ENCODE measurements around the gene KMT2D.
"Not testable (repeated sequence)": the region's sequence is repeated elsewhere in the genome, so short reads cannot be mapped to it uniquely, and the experiment has no call there.

The KMT2D gene

GRCh38 chr12:49088150-49088931 is 27.7 kb upstream of the KMT2D start:
- peak; percentile 64 for FAIRE-seq
- DNase-seq (ENCODE audit: insufficient read length, low spot score): peak; percentile 96

GRCh38 chr12:49086116-49086515 is 25.5 kb upstream of the KMT2D start:
- no peak for FAIRE-seq
- DNase-seq (ENCODE audit: insufficient read length, low spot score): no peak

GRCh38 chr12:49084438-49084837 is 23.8 kb upstream of the KMT2D start:
- FAIRE-seq (no peak), DNase-seq (ENCODE audit: insufficient read length, low spot score) (no peak)

- no peak for DNase-seq (ENCODE audit: insufficient read length, low spot score)
- no peak for FAIRE-seq
Measured at GRCh38 chr12:49079793-49080192, 19.2 kb upstream of the KMT2D start.

- FAIRE-seq: no peak
Measured at GRCh38 chr12:49070971-49071370, 10.4 kb upstream of the KMT2D start.

GRCh38 chr12:49069507-49070346 is 9.1 kb upstream of the KMT2D start, which contains the start of gene RHEBL1:
Gene RHEBL1 (minus strand): TSS chr12:49069979. CDS start chr12:49069785, 194 bp downstream.
- FAIRE-seq: peak; percentile 85
- DNase-seq (ENCODE audit: insufficient read length, low spot score): peak; percentile 96

More at GRCh38 chr12:49070971-49071370, 10.4 kb upstream of the KMT2D start:
- no peak for DNase-seq (ENCODE audit: insufficient read length, low spot score)

- FAIRE-seq (no peak), DNase-seq (ENCODE audit: insufficient read length, low spot score) (no peak)
Measured at GRCh38 chr12:49068879-49069506, 8.4 kb upstream of the KMT2D start.

GRCh38 chr12:49066120-49066519 is 5.5 kb upstream of the KMT2D start:
- DNase-seq (ENCODE audit: insufficient read length, low spot score): no peak
- no peak for FAIRE-seq

- no peak for DNase-seq (ENCODE audit: insufficient read length, low spot score)
- FAIRE-seq: no peak
Measured at GRCh38 chr12:49064767-49065152, 4.2 kb upstream of the KMT2D start.

- FAIRE-seq; DNase-seq (ENCODE audit: insufficient read length, low spot score): not testable (repeated sequence)
Measured at GRCh38 chr12:49061916-49062315, 1.3 kb upstream of the KMT2D start.

- DNase-seq (ENCODE audit: insufficient read length, low spot score): no peak
- no peak for FAIRE-seq
Measured at GRCh38 chr12:49061157-49061650, 610 bp upstream of the KMT2D start.

- DNase-seq (ENCODE audit: insufficient read length, low spot score) (no peak), FAIRE-seq (no peak)
Measured at GRCh38 chr12:49059299-49060171, 1.1 kb downstream of the KMT2D start.

- DNase-seq (ENCODE audit: insufficient read length, low spot score) (no peak), FAIRE-seq (no peak)
Measured at GRCh38 chr12:49059045-49059298, 1.6 kb downstream of the KMT2D start.

GRCh38 chr12:49058366-49059044 is 2.1 kb downstream of the KMT2D start:
- DNase-seq (ENCODE audit: insufficient read length, low spot score): no peak
- FAIRE-seq: no peak

GRCh38 chr12:49057888-49058287 is 2.7 kb downstream of the KMT2D start:
- DNase-seq (ENCODE audit: insufficient read length, low spot score) (no peak), FAIRE-seq (no peak)

GRCh38 chr12:49055978-49056754 is 4.4 kb downstream of the KMT2D start:
- FAIRE-seq (no peak), DNase-seq (ENCODE audit: insufficient read length, low spot score) (peak; percentile 56)

GRCh38 chr12:49055092-49055491 is 5.5 kb downstream of the KMT2D start:
- no peak for DNase-seq (ENCODE audit: insufficient read length, low spot score)
- FAIRE-seq: no peak

- no peak for FAIRE-seq
Measured at GRCh38 chr12:49054524-49054923, 6.1 kb downstream of the KMT2D start.

GRCh38 chr12:49054096-49054495 is 6.5 kb downstream of the KMT2D start:
- no peak for DNase-seq (ENCODE audit: insufficient read length, low spot score)
- no peak for FAIRE-seq

More at GRCh38 chr12:49054524-49054923, 6.1 kb downstream of the KMT2D start:
- DNase-seq (ENCODE audit: insufficient read length, low spot score): no peak

Measured in HTR-8/SVneo (cell line).